Stimulated activated CD4-positive, alpha-beta T cell treated with anti-CD3 and anti-CD28 coated beads, Interleukin-15, amount 100 ng/mL, for 1 hour (primary cell): Measurements from ENCODE around the gene NKX1-1.
"Not testable (repeated sequence)": the region's sequence is repeated elsewhere in the genome, so short reads cannot be mapped to it uniquely, and the experiment has no call there.

Experiments
- DNase-seq, 2 donors: peaks; one replicate each; pipeline ENCODE4 v3.0.0-alpha.2; 2020; ENCODE audit warnings: low read depth in 1 of 2, low spot score in 1 of 2

Gene NKX1-1

DNA sequence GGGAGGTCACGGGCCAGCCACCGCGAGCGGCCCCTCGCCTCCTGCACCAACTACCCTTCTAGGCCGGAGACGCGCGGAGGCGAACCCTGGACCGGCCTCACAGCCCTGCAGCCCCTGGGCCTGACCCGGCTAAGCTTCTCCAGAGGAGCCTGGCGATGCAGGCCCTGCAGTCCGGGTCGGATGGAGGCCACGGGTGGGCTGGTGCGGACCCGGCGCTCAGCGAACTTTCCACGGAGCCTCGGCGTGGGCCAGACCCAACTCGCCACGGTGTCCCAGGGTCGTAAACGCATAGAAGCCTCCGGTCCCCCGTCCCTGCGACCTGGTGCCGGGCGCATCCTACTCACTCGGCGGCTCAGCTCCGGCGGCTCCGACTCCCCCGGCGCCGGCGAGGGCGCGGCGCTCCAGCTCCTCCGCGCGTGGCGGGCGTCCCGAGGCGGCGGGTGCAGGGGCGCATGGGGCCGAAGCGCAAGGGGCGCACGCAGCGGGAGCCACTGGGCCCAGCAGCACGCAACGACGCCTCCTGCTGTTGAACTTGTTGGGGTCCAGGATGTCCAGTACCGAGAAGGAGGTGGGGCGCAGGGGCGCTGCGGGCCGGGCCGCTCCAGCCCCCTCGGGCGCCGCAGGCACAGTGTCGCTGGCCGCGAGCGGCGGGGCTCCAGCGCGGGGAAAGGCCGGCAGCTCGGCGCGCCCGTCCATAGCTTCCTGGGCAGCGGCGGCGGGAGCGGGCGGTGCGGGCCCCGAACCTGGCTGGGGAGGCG is 427 bp downstream of the NKX1-1 start:
- no peak for DNase-seq

DNA sequence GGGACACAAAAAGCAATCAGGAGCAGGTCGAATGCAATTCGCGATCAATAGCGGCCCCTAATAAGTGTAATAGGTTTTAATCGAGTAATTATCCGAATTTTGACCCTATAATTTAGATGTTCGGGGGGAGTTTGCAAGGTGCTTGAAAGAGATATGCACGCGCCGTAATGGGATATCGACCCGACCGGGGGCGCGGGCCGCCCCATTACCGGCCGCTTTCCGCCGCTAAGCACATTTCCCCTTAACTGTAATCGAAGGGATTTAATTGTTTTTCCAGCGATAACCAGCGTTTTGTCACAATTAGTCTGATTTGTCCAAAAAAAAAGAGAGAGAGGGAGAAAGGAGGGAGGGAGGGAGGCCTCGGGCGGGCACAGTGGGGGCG is 997 bp downstream of the NKX1-1 start:
- no peak for DNase-seq

DNA sequence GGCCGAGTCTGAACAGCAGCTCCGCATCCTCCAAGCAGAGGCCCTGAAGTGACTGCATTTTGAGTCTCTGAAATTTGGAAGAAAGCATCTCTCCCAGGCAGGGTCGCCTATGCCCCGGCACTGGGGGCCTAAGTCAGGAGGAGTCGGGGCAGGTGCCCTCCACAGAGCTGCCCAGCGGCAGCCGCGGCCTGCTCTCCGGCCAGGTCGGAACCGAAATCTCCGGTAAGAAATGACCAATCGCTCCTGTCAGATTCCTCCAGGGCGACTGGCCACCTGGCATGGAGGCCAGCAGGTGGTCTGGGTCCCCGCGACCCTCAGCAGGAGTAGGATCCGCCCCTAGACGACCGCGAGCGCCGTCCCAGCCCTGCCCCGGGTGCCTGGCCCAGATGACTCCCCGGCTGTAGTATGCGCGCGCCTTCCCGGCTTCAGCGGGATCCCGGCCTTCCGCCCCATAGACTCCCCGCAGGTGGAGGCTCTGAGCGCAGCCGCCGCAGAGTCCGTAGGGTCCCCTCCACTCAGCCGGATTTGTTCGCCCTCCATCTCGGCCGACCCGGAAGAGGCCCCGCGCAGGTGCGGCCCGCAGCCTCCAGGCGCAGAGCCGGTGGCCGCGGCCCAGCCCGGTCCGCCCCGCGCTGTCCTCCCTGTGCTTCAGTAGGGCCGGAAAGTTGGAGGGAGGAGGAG is 1.5 kb downstream of the NKX1-1 start:
- no peak for DNase-seq

DNA sequence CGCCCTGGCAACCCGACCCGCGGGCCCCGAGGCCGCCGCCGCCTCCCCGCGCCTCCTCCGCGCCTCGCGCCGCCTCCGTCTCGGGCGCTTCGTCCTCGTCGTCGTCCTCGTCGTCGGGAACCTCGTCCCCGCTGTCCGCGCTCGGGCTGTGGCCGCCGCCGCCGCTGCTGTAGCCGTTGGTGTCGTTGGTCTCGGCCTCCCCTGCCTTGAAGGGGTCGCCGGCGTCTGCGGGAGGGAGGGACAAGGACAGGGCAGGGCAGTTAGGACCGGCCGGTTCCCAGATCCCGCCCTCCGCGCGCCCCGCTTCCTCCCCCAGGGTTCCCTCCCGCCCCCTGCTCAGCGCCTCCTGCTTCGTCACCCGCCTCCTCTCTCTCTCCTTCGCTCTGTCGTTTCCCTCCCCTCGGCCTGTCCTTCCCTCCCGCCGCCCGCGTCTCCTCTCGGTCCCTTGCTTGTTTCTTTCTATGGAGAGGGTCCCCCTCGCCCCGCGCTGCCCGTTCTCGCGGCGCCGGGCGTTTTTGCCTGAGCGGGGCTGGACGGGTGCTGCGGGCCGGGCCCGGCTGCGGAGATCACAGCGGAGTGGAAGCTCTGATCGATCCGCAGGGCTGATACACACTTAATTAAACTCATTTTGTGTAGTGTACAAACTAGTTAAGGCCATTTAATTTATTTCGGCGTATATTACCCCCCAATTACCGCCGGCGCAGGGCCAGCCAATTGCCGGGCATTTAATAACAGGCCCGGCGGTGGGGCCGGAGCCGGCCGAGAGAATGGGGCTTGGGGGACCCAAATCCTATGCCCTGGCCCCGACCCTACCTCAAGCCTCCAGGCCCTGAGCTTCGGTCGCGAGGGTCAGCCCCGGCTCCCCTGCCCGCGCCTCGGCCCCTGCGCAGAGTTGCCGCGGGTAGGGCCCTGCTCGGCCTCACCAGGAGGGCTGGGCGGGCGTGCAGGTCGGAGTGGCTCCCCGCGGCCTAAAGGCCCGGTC is 2.4 kb downstream of the NKX1-1 start:
- DNase-seq, result no peak

DNA sequence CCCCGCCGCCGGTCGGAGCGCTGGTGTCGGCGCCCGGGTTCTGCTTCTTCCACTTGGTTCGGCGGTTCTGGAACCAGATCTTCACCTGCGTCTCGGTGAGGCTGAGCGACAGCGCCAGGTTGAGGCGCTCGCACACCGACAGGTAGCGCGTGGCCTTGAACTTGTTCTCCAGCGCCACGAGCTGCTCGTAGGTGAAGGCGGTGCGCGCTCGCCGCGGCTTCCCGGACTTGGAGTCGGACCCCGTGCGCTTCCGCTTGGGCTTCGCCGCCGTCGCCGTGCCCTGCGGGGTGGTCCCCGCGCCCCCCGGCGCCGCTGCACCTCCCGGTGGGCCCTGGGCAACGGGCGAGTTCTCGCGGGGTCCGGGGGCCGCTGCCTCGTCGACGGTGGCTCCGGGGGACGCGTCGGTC is 3.1 kb downstream of the NKX1-1 start:
- no peak for DNase-seq

DNA sequence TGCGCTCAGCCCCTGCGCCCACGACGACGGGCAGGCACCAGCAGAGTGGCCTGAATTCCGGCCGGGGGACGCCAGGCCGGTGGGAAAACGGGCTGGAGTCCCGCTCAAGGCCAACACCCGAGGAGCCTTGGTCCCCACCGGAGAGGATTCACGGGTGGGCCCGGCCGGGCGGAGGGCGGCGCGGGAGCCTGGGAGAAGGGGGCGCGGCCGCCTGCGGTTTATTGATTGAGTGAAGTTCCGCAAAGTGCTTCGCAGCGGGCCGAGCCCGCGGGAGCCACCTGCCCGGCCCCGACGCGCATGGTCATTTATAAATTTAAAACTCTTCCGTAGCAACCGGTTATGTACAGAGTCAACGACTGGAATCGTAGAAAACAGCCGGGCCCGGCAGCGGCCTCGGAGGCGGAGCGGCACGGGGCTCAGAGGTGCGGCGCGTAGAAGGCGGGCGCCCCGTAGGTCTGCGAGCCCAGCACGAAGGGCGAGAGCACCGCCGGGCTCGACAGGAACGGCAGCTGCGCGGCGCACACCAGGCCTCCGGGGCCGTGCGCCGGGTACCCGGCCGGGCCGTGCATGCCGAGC is 3.6 kb downstream of the NKX1-1 start:
- no peak for DNase-seq

DNA sequence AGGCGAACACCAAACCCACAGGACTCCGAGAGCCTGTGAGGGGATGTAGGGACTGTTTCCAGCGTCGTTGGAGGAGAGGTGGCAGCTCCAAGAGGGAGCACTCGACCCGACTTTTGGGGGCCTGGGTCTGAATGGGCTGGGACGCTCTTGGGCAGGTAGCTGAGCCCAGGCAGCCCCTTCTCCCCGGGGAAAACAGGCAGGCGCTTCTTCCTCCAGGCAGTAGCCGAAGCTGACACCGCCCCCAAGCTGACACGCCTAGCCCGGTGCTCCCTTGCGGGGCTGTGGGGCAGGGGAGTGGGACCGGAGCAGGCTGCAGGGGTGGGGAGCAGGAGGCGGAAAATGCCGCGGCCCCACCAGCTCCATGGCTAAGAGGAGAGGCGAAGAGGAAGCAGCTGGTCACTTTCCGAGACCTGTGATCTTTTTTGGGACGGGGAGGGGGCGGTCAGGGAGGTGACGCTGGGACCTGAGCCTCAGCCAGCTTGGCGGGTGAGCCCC is 4.2 kb downstream of the NKX1-1 start:
- no peak for DNase-seq

DNA sequence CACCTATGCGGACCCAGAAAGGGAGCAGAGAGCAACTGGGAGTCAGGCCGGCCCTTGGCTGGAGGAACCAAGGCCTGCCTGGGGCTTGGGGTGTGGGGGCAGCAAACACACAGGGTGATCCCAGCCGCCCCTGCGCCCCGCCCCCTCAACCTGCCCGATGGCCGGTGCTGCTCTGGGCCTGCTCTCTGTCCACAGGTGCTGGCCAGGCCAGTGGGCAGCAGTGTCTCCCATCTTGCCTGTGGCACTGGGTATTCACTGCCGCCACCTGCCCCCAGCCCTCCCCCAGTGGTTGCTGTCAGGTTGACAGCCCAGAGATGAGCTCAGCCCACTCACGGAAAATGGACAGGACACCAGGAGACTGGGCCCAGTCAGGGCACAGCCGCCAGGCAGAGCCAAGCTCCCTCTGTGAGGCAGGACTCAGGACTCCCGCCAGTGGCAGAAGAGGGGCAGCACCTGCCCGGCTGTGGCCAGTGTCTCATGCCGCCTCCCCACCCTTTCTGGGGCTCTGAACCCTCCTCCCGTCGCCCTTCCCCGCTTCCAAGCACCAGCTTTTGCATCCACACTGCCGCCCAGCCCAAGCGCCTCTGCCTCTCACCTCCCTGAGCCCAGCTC is 4.7 kb downstream of the NKX1-1 start:
- no peak for DNase-seq

DNA sequence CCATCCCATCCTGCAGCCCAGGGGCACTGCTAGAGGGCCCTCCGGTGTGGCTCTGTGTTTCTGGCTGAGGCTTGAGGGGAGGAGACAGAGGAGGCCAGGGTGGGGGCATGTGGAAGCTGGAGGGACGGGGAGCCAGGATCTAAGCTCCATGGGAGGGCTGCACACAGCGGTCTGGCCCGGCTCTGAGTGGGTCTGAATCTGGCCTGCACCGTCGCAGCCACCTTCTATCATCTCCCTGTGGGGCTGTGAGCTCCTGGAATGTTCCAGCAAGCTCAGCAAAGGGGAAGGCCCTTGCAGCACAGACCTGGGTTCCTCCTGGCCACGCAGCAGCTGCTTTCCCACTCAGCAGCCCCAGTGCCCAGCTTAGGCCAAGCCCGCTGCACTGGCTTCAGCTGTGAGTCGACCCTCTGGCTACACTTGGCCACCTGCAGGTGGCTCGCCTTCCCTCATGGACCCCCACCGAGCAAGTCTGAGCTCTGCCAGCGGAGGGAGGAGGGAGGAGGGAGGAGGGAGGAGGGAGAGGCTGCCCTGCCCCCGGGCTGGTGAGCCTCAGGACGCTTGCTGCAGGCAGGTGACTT is 5.3 kb downstream of the NKX1-1 start:
- DNase-seq, result no peak

DNA sequence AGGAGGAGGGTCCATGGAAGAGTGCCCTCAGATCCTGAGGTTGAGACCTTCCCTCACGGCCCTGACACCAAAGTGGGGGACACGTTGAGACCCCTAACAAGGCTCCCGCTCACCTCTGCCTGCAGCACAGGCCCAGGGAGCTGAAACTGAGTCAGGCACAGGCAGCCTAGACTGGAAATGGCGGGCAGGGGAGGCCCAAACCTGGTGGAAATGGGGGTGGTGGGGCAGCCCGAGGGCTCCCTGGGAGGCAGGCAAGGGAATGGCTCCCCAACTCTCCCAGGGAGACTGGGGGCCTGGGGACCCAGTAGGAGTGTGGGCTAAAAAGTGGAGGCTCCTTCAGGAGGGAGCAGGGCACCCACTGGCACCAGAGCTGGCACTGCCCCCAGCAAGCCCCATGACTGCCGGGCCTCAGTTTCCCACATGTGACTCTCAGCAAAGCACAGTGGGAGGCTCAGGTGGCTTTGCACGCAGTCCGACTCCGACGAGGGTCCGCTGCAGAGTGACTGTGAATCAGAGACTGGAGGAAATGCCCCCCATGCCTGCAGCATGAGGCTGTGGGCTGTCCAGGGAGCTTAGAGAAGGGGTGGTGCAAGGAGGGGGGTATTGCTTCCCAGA is 5.9 kb downstream of the NKX1-1 start:
- no peak for DNase-seq

DNA sequence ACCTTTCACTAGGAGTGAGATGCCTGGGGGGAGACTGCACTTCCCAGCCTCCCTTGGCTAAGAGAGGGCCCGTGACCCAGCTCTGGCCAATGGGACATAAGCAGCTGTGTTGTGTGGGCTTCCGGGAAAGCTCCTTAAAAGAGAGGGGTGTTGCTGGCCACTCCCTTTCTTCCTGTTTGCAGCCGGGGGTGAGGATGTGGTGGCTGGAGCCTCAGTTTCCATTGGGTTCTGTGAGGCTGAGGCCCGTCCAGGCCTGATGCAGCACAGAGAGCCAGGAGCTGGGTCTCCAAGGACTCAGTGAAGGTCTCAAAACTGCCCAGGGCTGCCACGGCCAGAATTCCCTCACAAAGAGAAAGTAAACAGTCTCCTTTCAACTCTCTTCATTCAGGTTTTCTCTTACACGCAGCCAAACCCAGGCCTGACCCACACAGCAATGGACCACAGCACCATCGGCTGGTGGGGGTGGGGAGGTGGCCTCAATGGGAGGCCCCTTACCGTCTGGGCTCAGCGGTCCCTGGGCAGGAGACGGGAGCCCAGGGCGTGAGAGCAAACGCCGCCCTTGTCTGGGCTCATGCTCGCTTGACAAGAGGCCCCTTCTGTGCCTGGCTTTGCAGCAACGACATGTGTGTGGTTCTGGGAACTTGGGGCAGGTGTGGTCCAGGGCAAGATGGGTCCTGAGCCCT is 6.6 kb downstream of the NKX1-1 start:
- no peak for DNase-seq

DNA sequence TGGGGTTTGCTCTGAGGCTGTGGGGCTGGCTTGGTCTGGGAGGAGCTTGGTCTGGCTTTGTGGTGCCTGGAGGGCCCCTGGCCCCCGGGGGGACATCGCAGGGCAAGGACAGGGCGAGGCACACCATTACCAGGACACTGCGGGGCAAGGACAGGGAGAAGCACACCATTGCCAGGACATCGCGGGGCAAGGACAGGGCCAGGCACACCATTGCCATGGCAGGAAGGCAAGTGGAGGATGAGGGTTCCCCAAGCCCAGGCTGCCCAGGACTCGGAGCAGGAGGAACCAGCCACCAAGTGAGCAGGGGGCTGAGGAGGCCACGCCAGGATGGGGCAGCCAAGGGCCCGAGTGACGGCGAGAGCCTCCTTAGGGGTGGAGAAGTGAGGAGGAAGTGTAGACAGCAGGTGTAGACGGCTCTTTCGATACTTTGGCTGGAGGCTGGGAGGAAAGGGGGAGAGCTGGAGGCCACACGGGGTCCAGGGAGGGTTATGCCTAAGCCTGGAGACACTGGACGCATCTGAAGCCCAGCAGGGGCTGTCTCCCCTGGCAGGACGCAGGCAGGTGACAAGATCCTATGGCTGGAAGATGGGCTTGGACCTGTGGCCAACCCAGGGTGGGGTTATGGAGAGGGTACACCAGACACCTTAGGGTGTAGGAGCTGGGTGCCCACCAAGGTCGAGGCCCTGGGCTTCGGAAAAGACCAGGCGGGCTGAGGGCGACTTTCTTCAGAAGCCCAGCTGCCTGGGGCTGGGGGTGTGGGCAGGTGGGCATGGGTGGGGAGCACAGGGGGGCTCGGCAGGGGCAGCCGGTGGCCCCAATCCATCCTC is 7.3 kb downstream of the NKX1-1 start:
- no peak for DNase-seq

DNA sequence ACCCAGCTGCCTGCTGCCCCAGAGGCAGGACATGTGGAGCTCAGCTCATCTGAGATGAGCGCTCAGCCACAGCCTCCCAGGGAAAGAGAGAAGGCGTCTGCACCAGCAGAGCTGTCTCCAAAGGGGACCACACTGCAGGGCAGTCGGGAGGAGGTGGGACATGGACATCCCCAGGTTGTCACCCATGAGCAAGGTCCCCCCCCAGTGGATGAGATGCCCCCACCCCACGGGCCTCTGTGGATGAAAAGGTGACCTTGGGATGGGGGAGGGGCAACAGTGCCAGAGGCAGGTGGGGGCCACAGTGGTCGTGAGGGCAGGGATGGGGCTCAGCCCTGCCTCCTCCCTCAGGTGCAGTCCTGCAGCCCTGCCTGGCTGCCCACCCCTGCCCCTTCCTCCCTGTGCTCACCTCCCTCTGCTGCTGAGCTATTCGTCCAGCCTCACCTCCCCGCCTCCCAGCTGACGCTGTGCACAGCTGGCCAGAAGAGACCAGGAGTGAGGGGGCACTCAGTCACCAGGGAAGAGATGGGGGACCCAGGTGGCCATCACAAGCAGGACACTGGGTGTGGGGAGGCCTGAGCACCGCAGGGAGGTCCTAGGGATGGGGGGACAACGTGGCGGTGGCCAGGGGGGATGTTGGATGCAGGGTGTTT is 9.3 kb downstream of the NKX1-1 start:
- DNase-seq, result no peak

DNA sequence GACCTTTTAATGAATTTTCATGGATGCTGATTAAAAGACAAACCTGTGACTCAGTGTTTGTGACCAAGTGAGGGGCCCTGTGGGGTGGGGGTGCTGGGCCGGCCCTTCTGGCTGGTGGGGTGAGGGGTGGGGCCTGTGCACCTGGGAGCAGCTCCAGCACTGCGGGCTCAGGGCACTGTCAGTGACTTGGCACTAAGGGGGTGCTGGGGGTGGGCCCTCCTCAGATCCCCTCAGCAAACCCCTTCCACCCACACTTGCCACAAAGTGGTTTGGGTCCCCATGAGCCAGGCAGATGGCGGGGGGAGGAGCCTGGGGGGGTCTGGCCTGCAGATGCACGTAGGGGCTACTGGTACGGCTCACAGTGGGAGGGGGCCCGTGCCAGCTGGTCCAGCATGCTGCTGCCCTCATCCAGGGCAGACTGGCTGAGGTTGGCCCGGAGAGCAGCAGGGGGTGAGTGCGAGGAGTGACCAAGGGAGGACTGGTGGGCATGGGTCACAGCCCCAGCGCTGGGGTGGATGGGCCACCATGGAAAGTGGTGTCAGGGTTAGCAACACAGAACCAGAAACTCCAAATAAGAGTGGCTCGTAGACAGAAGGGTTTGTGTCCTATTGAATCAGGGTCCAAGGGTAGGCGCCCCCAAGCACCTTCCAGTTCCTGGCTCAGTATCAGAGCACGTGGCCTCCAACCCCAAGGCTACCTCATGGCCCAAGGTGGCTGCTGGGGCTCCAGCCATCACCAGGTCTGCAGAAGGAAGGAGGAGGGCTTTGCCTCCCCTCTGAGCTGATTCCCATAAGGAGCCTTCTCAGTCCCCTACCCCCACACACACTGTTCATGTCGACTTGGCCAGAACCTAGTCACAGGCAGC is 10.1 kb downstream of the NKX1-1 start:
- DNase-seq, result no peak

DNA sequence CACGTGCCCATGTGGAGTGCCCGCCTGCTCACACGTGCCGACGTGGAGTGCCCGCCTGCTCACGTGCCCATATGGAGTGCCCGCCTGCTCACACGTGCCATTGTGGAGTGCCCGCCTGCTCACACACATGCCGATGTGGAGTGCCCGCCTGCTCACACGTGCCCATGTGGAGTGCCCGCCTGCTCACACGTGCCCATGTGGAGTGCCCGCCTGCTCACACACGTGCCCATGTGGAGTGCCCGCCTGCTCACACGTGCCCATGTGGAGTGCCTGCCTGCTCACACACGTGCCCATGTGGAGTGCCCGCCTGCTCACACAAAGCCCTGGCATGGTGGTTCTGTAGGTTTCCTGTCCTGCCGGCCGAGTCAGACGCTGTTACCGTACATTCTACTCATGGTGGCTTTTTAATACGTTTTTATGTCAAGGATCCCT is 10.8 kb downstream of the NKX1-1 start:
- DNase-seq, result not testable (repeated sequence)

DNA sequence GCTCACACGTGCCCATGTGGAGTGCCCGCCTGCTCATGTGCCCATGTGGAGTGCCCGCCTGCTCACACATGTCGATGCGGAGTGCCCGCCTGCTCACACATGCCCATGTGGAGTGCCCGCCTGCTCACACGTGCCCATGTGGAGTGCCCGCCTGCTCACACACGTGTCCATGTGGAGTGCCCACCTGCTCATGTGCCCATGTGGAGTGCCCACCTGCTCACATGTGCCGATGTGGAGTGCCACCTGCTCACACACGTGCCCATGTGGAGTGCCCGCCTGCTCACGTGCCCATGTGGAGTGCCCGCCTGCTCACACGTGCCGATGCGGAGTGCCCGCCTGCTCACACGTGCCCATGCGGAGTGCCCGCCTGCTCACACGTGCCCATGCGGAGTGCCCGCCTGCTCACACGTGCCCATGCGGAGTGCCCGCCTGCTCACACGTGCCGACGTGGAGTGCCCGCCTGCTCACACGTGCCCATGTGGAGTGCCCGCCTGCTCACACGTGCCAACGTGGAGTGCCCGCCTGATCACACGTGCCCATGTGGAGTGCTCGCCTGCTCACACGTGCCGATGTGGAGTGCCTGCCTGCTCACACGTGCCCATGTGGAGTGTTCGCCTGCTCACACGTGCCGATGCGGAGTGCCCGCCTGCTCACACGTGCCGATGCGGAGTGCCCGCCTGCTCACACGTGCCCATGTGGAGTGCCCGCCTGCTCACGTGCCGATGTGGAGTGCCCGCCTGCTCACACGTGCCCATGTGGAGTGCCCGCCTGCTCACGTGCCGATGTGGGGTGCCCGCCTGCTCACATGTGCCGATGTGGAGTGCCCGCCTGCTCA is 11.5 kb downstream of the NKX1-1 start:
- not testable (repeated sequence) for DNase-seq
